GM15510 (cell line): ENCODE results near the gene GJB4.

Experiments
- POLR2A ChIP-seq: IDR thresholded peaks from 3 replicates; pipeline ENCODE4 v1.6.1; 2011; ENCODE audit warnings: borderline replicate concordance; ENCODE audit not compliant: insufficient read length; ENCODE audit errors: extremely low read depth

The GJB4 gene

DNA sequence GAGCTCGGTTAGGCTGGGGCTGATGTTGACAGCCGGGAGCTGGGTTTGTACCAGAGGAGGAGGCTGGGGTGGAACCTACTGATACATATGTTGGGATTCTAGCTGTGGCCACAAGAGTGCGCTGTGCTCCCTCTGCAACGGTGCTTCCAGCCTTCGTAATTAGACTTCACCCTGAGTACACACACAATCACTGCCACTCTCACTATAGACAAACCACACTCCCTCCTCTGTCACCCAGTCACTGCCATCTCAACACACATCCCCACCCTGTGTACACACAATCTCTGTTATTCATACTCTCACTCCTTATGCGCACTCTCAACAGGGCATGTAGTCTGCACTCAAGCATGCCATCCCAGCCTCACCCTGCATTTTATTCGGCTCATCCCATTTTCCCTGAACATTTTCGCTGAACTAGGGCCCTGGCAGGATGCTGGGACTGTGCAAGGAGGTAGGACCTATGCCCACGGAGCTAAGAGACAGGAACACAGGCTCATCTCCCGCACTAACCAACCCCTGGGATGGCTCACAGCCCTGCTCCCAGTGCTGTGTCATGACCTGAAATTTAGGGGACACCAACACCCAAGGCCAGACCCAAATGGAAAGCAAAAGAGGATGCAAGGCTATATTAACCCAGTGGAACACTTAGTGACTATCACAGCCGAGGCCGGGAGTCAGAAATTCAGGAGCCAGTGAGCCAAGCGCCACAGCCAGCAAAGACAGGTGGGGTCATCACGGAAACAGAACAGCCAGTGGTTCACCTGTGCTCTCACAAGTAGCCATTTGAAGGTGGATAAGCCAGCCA is 27.2 kb downstream of the GJB4 start:
- no peak for TF ChIP-seq POLR2A

DNA sequence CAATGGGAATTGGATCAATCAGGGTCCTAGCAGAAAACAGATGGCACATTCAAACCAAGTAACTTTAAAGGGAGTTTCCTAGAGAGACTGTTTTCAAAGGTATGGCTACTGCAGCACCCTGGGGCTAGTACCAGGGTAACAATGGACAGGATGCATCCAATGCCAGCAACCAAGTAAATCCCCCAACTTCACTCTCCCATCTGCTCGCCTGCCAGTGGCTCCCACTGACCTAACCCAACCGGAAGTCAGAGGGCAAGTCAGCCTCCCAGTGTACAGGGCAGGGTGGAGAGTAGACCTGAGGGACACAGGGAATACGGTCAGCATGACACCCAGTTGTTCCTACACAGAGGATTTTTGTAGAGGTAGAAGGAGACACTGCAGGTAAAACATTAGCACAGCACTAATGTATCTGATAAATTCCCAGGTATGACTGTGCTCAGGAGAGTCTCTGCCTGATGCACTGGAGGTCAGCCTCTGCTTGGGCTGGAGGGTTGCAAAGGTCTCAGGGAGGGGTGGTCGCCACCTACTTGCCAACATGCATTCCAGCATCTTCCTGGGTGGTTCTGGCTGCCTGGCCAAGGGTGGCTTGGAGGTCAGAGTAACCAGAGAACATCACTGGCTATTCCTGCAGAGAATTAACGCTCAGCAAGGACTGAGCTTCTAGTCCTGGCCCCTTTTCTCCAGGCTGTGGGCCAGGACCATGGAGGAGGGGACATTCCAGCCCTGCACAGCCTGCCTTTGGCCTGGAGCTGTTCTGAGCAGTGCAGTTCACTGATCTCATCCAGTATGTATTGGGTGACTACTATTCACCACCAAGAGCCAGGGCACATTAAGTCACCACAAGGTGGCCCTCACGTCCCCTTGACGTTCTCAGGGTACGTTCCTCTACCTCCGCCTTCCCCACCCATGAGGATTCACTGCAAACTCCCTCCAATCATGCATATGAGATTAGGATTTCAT is 28.2 kb downstream of the GJB4 start:
- no peak for TF ChIP-seq POLR2A

DNA sequence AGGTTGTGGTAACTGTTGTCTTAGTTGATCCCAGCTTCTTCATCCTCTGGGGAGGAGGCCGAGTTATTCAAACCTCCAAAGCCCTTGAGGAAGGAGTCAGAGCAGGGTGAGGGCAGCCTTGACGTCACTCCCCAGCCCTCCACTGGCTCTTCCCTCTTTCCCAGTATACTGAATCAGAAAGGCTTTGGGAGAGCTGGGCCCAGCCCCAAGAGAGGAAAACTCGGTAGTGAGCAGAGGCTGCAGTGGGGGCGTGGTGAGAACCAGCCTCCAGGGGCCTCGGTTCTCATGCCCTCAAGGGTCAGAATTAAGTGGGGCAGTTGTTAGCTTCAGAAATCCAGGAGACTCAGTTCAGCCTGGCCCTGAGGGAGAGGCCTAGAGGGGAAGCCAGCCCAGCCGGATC is 31.4 kb downstream of the GJB4 start:
- TF ChIP-seq POLR2A: no peak

DNA sequence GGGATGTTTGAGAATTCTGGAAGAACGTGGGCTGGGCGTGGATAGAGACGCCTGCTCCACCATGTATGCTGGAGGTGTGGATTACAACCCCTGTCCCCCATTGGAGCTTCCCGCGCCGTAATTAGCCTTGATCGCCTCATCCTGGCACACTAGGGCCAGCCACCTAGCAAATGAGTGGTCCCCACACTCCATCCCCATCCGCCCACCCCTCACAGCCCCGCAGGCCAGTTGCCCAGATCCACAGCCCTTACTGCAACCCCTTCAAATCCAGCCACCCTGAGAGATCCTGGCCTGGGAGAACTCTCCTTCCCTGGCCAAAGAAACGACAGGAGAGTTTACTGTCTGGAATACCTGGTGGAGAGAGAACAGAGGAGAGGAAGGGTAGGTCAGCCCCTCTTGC is 32.9 kb downstream of the GJB4 start:
- TF ChIP-seq POLR2A: no peak

DNA sequence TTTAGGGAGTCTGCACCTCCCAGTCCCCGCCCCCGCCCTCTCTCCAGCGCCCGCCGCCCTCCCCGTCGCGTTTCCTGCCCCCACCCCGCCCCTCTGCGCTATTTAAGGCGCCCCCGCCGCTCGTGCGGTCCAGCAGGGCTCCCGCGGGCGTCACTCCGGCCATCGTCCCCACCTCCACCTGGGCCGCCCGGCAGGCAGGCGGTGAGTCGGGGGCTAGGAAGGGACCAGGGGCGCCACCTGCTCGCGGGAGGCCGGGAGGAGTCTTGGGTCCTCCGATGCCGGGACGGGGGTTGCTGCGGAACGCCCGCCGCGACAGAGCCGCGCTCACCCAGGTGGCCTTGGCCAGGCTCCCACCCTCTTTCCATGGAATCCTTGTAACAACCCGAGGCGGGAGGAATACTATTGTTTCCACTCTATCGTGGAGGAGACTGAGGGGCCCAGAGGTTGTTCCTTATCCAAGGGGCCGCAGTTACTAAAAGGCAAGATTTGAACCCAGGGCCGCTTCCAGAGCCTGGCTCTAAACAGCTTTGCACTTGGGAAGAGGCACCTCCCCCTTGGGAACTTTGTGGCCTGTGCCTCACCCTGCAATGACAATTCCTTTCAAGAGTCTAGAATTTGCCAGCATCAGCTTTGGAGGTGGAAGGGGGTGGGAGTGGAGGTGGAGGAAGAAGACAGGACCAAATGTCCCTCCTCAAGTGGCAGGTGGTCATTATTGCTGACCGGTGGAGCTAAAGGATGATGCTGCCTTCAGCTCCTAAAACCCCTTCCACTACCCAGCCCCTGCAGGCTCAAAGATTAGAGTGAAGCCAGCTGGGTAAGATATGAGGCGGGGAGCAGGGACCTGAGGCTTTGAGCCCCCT is 33.6 kb downstream of the GJB4 start, which contains the start of gene GJA4:
Gene GJA4 (plus strand): TSS at position 132 of the 860 bp plus-strand sequence. CDS start 1,215 bp downstream, outside the sequence.
- TF ChIP-seq POLR2A: no peak

DNA sequence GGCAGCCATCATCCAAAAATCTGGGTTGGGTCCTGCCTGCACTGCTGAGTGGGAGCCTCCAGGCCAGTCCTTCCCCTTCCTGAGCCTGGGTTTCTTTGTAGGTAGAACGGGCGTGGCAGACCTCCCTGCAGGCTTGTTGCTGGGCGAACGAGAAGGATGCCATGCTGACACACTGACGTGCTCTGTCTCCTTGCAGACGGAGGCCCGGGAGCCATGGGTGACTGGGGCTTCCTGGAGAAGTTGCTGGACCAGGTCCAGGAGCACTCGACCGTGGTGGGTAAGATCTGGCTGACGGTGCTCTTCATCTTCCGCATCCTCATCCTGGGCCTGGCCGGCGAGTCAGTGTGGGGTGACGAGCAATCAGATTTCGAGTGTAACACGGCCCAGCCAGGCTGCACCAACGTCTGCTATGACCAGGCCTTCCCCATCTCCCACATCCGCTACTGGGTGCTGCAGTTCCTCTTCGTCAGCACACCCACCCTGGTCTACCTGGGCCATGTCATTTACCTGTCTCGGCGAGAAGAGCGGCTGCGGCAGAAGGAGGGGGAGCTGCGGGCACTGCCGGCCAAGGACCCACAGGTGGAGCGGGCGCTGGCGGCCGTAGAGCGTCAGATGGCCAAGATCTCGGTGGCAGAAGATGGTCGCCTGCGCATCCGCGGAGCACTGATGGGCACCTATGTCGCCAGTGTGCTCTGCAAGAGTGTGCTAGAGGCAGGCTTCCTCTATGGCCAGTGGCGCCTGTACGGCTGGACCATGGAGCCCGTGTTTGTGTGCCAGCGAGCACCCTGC is 34.7 kb downstream of the GJB4 start:
- no peak for TF ChIP-seq POLR2A

DNA sequence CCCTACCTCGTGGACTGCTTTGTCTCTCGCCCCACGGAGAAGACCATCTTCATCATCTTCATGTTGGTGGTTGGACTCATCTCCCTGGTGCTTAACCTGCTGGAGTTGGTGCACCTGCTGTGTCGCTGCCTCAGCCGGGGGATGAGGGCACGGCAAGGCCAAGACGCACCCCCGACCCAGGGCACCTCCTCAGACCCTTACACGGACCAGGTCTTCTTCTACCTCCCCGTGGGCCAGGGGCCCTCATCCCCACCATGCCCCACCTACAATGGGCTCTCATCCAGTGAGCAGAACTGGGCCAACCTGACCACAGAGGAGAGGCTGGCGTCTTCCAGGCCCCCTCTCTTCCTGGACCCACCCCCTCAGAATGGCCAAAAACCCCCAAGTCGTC is 35.2 kb downstream of the GJB4 start:
- TF ChIP-seq POLR2A: no peak

DNA sequence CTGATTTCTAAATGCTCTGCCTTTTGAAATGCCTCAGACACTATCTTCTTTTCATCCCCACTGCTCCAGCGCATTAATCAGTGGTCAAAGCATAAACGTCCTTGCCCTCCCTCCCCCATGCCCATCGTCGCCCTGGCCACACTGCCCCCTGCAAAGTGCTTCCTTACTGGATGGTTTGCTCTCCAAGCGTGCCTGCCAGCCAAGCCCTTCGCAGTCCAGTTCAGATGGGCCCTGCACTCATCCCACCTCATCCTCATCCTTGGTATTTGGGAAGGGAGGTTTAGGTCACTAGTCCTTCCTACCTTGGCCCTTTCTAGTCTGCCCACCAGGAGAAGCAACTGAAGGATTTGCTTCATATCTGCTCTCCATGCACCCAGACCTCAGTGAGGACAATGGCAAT is 36.4 kb downstream of the GJB4 start:
- no peak for TF ChIP-seq POLR2A

DNA sequence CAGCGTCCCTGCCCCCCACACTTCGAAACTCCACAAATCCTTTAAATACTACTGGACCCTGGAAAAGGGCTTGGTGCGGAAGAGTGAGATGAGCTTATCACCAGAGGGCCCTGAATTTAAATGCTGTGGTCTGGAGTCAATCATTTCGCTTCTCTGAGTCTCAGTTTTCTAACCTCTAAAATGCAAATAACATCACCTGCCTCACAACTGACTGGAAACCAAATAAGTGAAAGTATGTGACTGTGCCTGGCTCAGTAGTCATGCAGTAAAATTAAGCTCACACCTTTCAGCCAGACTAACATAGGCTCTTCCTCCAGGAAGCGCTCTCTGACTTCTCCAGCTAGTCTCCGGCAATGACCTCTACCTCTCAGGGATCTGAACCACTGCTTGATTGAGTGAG is 37.5 kb downstream of the GJB4 start:
- TF ChIP-seq POLR2A: no peak

DNA sequence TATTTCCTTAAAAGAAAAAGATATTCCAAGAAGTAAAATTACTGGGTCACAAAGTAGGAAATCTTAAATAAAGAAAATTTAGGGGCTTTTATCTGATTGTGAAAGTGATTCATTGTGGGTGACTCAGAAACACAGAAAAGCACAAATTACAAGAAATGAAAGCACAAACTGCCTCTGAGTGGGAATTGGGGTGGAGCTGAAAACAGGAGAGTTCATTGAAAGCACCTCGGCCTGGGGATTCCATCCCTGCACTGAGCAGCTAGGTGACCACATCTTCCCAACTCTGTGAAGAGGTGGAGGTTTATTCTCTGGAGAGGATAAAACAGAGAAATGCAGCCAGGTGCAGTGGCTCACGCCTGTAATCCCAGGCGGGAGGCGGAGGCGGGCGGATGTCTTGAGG is 40.7 kb downstream of the GJB4 start:
- no peak for TF ChIP-seq POLR2A

DNA sequence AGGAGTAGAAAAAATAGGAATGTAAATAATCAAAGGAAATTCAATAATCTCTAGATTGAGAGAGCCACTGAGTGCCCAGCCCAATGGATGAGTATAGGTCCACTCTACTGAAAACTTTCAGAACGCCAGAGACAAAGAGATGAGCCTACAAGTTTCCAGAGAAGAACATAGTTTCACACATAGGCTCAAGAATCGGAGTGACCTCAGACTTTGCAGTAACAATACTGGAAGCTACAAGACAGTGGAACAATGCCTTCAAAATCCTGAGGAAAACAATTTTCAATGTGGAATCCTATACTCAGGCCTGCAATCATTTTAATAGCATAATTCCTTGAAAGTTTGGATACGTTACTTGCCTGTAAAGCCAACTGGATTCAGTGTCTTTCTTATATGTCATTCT is 44.2 kb downstream of the GJB4 start:
- TF ChIP-seq POLR2A: no peak

DNA sequence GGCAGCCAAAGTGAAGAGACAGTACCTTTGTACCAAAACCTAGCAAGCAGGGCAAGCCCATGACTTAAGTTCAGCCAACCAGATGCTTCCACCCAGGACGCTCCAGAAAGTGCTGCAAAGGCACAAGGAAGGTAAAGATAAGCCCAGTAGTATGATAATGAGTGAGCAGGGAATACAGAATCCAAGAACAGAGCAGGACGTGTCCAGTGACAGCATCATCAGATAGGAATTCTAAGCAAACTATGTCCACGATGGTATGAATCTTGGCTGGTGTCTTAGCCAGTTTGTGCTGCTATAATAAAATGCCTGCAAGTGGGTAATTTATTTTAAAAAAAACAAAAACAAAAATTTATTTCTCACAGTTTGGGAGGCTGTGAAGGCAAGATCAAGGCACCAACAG is 46.9 kb downstream of the GJB4 start:
- TF ChIP-seq POLR2A: no peak

DNA sequence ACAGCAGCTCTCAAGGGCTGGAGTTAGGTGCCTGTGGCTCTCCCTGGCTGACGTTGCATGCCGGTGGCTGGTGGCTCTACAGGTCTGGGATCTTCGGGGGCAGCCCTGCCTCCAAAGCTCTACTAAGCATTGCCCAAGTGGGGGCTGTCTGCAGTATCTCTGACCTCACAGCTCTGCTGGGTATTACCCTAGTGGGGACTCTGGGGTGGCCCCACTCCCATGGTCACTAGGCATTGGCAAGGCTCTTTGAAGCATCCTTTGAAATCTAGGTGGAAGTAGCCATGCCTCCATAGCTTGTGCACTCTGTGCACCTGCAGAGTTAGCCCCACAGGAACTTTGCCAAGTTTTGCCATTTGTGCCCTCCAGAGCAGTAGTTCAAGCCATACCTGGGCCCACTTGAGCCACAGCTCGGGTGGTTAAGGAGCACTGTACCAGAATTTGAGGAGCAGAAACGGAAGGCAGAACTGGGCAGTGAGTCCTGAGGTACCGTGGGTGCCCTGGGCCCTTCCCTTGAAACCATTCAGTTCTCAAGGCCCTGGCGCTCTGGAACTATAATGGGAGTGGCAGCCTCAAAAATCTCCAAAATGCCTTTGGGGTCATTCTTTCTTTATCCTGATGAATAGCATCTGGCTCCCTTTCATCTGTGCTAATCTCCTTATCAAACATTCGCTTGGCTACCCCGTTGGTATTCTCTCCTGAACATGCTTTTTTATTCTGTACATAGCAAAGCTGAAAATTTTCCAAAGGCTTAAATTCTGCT is 48.7 kb downstream of the GJB4 start:
- no peak for TF ChIP-seq POLR2A
